GM19035 (cell line): ENCODE results near the gene OR56A5.
"Not testable (repeated sequence)": the region's sequence is repeated elsewhere in the genome, so short reads cannot be mapped to it uniquely, and the experiment has no call there.

Experiments used
- ATAC-seq: cut with Tn5 transposase; IDR thresholded peaks from one replicate; pipeline ENCODE4 v1.9.1; 2021; ENCODE audit not compliant: unreplicated experiment

The OR56A5 gene, protein sequence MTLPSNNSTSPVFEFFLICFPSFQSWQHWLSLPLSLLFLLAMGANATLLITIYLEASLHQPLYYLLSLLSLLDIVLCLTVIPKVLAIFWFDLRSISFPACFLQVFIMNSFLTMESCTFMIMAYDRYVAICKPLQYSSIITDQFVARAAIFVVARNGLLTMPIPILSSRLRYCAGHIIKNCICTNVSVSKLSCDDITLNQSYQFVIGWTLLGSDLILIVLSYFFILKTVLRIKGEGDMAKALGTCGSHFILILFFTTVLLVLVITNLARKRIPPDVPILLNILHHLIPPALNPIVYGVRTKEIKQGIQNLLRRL

DNA sequence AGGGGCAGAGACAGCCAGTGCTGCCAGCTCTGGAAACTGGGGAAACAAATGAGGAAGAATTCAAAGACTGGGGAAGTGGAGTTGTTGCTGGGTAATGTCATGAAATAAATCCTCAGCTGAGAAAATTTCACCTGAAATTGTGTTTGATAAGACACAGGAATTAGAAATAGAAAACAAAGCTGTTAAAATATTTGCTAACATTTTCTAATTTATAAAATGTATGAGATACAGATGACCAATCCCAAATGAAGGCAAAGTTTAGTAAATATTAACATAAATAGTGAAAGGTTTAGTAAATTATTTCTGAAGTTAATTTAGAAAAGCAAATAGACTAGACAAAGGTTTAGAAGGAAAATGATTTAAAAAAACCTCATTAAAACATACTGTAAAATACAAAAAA lies at the start of gene OR56A5:
Gene OR56A5, minus strand, starts transcription at position 101 of the 400 bp plus-strand sequence. Its CDS starts 0 bp downstream, at position 101.
- ATAC-seq = no peak

DNA sequence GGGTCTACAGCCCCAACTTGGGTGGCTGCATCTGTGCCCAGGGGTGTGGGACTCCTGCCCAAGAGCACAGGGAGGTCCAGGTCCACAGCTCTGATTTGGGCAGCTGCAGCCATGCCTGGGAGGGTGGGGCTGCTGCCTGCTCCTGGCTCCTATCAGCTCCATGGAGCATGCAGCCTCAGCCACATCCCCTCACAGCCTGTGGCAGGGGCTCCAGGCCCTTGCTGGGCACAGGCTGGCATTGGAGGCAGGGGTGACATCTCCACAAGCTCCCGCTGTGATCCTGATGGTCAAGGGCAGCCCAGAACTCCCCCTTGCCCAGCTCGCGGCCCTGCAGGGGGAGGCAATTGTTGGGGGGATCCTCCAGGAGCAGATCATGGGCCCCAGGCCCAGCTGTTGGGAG lies 44.7 kb upstream of the OR56A5 start:
- no peak for ATAC-seq

DNA sequence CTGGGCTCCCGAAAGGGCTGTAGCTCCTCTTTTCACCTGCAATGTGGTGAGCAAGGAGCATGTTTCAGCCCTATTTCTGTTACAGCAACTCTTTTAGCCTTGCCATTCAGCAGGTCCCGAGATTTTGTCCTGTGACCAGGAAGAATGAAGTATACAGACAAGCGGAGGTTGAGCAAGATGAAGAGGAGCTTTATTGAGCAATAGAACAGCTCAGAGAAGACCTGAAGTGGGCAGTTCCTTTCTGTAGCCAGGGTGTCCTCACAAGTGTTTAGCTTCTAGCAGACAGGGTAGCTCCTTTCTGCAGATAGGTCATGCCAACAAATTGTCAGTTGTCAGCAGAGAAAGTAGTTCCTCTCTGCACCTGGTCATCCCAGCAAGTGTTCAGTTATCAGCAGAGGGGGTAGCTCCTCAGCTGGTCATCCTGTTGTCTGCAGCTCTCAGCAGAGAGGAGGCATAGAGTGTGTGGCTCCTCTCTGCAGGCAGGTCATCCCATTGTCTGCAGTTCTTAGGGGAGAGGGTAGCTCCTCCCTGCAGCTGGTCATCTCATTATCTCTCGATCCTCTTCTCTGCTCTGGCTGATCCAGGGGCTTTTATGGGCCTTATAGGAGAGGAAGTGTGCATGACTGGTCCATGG lies 43.9 kb upstream of the OR56A5 start:
- no peak for ATAC-seq

DNA sequence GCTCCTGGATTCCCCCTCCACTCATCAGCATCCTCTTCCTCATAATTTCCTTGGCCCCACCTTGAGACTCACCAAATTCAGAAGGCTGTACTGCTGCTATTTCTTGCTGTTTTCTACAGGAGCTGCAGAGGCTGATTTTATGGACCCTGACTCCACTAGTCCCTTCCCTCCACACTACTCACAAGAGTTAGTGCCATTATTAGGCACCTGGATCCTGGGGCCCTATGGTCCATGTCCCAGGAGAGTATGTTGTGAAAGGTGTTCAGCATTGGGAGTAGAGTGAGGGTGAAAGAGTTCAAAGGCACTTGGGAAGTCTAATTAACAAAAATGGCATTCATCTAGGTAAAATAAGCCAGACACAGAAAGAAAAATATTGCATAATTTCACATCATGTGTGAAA lies 38.6 kb upstream of the OR56A5 start, which contains the start of gene OR56A4:
Gene OR56A4, minus strand, starts transcription at position 101 of the 400 bp plus-strand sequence. CDS start 3,954 bp downstream, outside the sequence.
- ATAC-seq = no peak

DNA sequence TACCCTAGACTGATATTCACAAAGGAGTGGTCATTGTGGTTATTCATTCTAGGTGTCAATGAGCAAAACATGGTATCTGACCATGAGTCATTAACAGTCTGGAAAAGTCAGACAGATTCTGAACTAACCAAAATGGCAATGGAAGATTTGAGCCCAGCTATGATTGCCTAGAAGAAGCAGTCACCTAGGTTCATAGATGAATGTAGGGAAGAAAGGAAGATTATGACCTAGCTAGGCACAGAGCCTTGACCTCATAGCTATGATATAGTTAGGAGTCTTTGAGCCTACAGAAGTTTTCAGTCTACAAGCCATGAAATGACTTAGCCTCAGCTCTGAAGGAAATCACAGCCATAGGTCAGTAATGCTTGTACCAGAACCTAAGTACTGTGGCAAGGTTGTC lies 38.1 kb upstream of the OR56A5 start:
- ATAC-seq = no peak

DNA sequence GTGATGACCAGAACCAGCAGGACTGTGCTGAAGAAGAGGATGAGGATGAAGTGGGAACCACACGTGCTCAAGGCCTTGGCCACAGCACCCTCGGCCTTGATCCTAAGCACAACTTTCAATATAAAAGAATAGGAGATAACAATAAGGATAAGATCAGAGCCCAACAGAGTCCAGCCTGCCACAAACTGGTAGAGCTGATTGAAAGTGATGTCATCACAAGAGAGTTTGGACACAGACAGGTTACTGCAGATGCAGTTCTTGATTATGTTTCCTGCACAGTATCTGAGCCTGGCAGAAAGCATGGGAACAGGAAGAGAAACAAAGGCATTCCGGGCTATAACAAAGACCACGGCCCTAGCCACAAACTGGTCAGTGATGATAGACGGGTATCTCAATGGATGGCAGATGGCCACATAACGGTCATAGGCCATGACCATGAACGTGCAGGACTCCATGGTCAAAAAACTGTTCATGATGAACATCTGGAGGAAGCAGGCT lies 34.0 kb upstream of the OR56A5 start:
- ATAC-seq = no peak

DNA sequence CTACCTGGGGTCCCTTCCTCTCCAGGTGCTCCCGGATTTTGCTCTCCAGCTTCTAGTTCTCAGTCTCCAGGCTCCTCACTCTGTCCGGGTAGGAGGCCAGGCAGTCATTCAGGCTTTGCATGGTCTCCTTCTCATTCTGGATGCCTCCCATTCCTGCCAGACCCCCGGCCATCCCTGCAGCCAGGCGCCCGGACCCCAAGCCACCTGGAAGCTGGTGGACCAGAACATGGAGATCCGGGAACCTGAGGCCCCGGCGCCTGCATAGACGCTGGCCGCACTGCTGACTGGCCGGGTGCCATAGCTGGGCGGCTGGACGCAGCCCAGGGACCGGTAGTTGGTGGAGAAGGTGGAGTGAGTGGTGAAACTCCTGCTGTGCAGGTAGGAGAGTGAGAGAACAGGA lies 26.5 kb upstream of the OR56A5 start:
- ATAC-seq = no peak

DNA sequence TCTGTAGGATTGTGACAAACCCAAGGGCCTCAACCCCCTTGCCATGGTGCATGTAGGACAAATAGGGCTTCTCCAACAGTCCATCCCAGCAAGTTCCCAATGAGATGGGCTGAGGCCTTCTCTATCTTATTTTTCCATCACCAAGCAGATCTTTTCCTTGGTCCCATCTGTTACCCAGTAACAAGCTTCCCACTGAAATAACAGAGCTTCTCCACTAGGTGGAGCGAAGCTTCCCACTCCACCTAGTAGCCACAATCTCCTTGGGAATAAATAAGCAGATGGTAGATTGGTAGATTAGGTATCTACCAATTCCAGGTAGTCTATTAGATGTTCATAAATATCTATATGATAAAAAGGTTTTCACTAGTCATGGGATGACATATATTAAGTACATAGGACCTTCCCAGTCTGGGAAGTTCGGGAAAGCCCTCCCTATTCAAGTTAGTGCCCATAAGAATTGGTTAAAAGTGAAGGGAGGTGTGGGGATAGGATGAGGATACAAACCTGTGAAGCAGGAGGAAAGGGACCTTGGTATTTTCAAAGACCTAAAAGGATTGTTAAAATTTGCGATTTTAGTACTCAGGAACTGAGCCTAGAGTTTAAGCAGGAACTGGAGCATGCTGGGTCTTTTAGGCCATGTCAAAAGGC lies 24.4 kb upstream of the OR56A5 start:
- ATAC-seq = no peak

DNA sequence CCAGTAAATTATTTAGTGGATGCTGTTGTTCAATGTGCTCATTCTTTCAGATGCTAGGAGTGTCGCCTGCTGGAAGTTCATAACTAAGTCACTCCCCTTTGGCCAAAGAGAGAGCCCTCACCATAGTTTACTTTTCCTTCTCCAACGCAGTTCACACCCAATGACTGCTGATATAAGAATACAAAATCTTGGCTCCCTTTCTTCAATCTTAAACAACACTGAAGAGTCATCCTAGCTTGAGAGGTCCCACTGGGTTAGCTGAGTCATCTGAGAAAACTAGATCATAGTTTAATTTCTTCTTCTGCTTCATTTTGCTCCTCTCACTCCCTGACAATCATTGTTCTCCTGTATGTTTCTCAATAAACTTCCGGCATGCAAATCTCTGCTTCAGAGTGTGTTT lies 23.9 kb upstream of the OR56A5 start:
- ATAC-seq = no peak

DNA sequence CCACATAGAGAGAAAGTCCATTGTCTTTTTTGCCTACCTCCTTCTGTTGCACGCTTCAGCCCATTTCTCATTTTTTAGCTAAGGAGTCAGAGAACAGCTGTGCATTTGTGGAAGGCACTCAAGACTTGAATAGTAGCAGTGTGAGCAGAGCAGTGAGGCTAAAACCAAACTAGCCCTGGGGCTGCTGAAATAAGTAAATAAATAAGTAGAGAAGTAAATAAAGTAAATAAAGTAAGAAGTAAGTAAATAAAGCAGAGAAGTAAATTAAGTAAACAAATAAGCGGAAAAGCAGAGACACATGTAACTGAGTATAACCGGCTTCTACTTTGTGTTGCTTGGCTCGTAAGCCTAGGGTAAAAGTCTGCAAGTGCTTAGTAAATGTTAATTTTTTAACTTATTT lies 20.9 kb upstream of the OR56A5 start:
- ATAC-seq = no peak

DNA sequence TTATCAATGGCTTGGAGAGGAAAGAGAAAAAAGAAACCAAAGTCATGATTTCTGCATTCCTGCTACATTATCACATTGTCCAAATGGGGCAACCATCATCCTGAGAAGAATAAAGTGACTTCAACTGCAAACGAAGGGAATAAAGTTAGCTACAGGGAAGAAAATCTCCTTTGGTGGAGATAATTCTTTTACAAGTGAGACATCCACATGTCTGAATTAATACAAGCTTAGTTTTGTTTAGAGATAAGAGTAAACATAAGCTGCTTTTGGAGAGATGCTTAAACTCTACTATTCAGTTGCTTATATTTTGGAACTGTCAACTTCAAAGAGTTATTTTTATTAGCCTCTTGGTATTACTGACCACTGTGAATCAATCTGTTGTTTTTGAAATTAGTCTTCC lies 18.6 kb upstream of the OR56A5 start, which contains the start of gene OR52L1:
Gene OR52L1, minus strand, starts transcription at position 101 of the 400 bp plus-strand sequence. Its CDS starts 55 bp downstream, at position 46.
- no peak for ATAC-seq

DNA sequence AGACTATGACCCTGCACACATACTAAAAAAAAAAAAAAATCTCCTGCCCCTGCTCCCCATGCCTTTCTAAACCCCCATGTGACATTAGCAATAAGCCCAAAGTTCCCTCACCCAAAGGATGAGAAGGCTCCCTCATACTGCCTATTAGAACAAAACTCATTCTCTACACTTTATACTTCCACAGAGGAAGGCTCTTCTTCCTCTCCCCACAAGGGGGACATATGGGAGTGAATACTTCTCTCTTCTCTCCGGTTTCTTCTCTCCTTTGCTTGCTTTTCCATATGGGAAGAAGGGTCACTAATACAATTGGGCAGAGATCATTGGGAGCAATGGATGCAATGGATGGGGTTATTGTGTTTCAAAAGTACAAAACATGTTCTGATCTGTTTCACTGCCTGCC lies 15.1 kb upstream of the OR56A5 start:
- no peak for ATAC-seq

DNA sequence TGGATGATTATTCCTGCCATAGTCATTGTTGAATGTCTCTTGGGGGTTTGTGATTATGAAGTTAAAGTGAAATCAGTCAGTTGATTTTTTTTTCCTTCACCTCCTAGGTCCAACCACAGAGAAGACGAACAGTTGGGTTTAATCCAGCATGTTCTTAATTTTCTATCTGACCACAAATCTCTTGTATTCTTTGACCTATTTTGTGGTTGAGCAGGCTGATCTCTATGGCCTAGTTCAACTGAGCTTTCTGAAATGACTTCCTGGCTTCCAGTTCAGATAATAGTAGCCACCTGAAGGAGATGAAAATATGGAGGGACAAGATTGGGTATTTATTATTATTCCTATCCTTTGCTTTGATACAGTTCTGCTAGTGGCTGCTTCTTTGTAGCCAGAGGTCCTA lies 5.2 kb upstream of the OR56A5 start:
- no peak for ATAC-seq

DNA sequence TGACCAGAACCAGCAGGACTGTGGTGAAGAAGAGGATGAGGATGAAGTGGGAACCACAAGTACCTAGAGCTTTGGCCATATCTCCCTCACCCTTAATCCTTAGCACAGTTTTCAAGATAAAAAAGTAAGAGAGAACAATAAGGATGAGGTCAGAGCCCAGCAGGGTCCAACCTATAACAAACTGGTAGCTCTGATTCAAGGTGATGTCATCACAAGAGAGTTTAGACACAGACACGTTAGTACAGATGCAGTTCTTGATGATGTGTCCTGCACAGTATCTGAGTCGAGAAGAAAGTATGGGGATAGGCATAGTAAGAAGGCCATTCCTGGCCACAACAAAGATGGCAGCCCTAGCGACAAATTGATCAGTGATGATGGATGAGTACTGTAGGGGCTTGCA lies 586 bp downstream of the OR56A5 start:
- no peak for ATAC-seq

DNA sequence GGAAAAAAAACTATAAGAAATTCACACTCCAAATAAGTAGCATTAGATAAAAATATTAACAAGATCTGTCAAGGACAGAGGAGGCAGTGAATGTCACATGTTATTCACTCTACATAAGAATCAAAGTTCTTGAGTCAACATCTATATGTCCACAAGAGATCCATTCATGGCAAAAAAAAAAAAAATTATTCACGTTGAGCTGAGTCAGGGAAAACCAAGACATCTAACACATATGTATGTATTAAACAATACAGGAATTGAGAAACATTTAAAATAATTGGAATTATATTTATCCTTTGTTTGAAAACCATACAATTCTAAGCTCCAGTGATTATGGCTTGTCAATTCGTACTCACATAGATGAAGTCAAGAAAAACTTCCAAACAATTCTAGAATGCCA lies 1.3 kb downstream of the OR56A5 start:
- no peak for ATAC-seq

DNA sequence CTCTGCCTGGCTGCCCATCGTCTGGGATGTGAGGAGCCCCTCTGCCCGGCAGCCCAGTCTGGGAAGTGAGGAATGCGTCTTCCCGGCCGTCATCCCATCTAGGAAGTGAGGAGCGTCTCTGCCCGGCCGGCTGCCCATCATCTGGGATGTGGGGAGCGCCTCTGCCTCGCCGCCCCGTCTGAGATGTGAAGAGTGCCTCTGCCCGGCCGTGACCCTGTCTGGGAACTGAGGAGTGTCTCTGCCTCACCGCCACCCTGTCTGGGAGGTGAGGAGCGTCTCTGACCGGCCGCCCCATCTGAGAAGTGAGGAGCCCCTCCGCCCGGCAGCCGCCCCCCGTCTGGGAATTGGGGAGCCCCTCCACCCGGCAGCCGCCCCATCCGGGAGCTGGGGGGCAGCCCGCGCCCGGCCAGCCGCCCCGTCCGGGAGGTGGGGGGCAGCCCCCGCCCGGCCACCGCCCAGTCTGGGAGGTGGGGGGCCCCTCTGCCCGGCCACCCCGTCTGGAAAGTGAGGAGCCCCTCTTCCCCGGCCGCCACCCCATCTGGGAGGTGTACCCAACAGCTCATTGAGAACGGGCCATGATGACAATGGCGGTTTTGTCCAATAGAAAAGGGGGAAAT lies 7.5 kb downstream of the OR56A5 start:
- not testable (repeated sequence) for ATAC-seq

DNA sequence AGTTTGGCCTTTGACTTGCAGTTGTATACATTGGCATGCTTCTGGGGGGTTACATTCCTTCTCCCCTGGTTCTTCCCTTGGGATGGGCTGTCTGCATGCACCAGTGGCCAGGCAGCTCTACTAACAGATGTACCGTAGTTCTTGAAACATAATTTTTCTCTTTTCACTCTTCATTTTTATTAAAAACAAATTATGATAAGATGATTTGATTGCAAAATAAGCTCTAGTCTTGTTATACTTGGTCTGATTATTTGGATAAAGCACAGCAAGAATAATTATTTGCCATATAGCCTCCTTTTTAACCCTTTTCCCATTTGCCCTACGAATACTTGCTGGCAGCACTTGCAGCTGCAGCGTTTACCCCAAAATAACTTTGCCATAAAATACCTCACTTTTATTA lies 12.7 kb downstream of the OR56A5 start:
- no peak for ATAC-seq

DNA sequence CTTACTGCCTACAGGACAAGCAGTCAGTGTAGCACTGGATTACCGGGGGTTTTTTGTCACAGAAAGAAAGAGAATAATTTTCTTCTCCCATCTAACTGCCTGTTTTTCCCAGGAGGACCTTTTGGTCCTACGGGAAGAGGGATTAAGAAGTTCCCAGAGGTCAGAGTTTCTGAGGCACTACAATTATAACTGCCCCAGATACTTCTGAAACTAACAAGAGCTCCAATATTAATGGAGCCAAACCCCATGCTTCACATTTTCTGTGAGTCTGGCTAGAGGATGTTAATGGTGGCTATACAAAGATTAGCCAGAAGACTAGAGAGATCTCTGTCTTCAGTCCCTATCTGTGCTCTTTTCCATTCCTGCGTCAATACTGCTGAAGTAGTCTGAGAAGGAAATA lies 26.3 kb downstream of the OR56A5 start, which contains the start of gene OR56A3:
Gene OR56A3, plus strand, starts transcription at position 301 of the 400 bp plus-strand sequence. CDS start 5,096 bp downstream, outside the sequence.
- ATAC-seq = no peak

DNA sequence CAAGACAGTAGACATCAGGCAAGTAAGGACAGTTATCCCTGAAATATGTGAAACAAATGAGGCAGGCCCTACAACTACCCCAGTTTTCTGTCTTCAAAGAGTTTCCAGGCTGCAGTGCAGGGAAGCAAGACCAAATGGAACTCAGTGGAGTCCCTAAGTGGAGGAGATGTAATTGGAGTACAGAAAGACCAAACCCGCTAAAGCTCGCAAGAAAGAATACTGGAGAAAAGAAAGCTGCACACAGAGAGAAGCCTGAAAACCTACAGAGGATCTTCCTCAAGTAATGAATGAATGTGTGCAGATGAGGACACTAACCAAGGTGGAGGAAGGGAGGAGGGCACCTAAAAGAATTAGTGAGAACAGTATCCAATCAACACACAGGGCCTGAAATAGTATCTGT lies 27.5 kb downstream of the OR56A5 start:
- no peak for ATAC-seq

DNA sequence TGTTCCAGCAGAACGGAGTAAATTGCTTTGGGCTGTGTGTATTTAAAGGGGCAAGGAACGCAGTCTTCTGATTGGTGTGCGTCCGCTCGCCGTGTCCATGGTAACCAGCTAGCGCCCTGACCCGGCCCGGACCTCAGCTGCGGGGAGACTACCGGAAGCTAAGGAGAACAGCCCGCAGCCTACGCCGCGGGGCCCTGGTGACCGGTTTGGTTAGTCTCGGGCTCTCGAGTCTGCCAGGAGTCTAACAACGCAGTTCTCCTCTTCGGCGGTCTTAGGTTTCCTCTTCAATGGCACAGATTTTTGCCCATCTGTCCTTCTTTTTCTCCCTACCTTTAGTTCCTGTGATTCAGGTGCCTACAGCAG lies 29.7 kb downstream of the OR56A5 start:
- no peak for ATAC-seq

DNA sequence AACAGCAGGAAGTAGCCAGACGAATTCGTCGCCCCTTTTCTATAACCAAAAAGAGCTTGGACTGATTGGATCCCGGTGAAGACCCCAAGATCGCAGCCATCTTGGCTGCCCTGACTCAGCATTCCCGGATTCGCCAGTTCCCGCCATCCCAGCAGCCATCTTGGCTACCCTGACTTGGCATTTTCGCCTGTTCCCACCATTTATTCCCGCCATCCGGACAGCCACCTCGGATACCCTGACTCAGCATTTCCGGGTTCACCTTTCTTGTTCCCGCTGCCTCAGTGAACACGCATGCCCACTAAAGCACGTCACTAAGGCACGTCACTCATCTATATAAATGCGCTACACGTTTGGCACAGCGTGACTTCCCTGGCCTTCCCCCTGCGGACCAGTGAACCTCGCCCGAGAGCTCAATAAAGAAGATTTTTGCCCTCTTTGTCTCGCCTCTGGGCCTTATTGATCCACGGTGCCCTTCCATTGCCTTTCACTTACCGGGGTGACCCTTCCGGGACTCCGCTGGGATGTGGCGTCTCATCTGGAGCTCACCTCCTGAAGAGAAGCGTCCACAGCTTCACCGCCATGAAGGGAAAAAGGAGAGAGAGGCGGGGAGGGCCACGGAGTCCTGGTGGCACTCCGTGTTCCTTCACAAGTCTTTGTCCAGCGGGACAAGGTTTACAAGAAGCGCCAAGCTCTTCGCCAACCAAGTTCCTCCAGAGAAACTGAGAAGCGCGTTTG lies 30.3 kb downstream of the OR56A5 start:
- ATAC-seq = no peak
